Natural killer cell (primary cell): ENCODE measurements around the gene LENG9. TPM values are rescaled to one million over a fixed set of nuclear protein-coding genes. Genes with fewer than 3 reads are reported as not detected.

Experiments
- ATAC-seq, 3 donors: fragments of 150-1000 bp in 2 of 3; fragments of 200-7000 bp in 1 of 3; cut with Tn5 transposase; 1 replicate in 1 of 3; 2 replicates in 2 of 3; pipeline ENCODE4 v1.10.0; 2021; ENCODE audit warnings: mild to moderate bottlenecking in 2 of 3, moderate library complexity in 2 of 3
- DNase-seq, 2 donors: peaks; one replicate each; pipeline versions ENCODE4 v3.0.0 to v3.0.0-alpha.2; 2013 to 2021; ENCODE audit warnings: mixed read lengths in 1 of 2
- H3K27ac ChIP-seq: one replicate; pipeline ENCODE4 v1.5.1; 2013; ENCODE audit warnings: mild to moderate bottlenecking, low read length
- H3K27me3 ChIP-seq: one replicate; pipeline ENCODE4 v1.6.1; 2013; ENCODE audit warnings: low read length; ENCODE audit not compliant: control insufficient read depth, insufficient read depth
- H3K36me3 ChIP-seq: one replicate; pipeline ENCODE4 v1.6.1; 2013; ENCODE audit warnings: low read length; ENCODE audit not compliant: control insufficient read depth, insufficient read depth
- H3K4me1 ChIP-seq: one replicate; pipeline ENCODE4 v1.6.1; 2013; ENCODE audit warnings: low read length; ENCODE audit not compliant: control insufficient read depth, insufficient read depth
- H3K4me3 ChIP-seq: one replicate; pipeline ENCODE4 v1.5.1; 2013; ENCODE audit warnings: low read length
- H3K9me3 ChIP-seq: one replicate; pipeline ENCODE4 v1.6.1; 2013; ENCODE audit warnings: low read length; ENCODE audit not compliant: control insufficient read depth, insufficient read depth
- H3K27ac Mint-ChIP-seq, 2 donors: one replicate each; pipeline ENCODE4 v1.8.0; 2022; ENCODE audit warnings: mild to moderate bottlenecking in 2 of 2, mixed read lengths in 2 of 2, moderate library complexity in 1 of 2
- H3K27me3 Mint-ChIP-seq, 2 donors: one replicate each; pipeline ENCODE4 v1.8.0; 2022; ENCODE audit warnings: low read depth in 2 of 2, mixed read lengths in 2 of 2
- H3K36me3 Mint-ChIP-seq: one replicate; pipeline ENCODE4 v1.8.0; 2022; ENCODE audit warnings: mixed read lengths
- H3K4me1 Mint-ChIP-seq, 2 donors: one replicate each; pipeline ENCODE4 v1.8.0; 2022; ENCODE audit warnings: mixed read lengths in 2 of 2
- H3K4me3 Mint-ChIP-seq: one replicate; pipeline ENCODE4 v1.8.0; 2022; ENCODE audit warnings: mild to moderate bottlenecking, moderate library complexity, mixed read lengths
- H3K9me3 Mint-ChIP-seq, 2 donors: one replicate each; pipeline ENCODE4 v1.8.0; 2022; ENCODE audit warnings: mixed read lengths in 2 of 2
- WGBS: methylation state at CpG from one replicate; pipeline ENCODE4 v1.1.7; 2013; ENCODE audit warnings: missing lambda C conversion rate; ENCODE audit not compliant: insufficient coverage; 5-methylcytosine and 5-hydroxymethylcytosine counted together
- intact Hi-C: fragments of 100-400 bp; cut with micrococcal nuclease; formaldehyde crosslinking; loops from one replicate; pipeline ENCODE4 v1.14.2; 2022
- total RNA-seq, 4 donors: library from RNA; stranded (reverse); fragments of 120-200 nt in 1 of 4; gene quantifications; one replicate each; pipeline versions ENCODE4 v1.2.3 to v1.2.4, GENCODE V29; 2013 to 2022
- TF ChIP-seq, protein P1 (sequence below): fragments of 200-600 bp; IDR thresholded peaks from one replicate; pipeline ENCODE4 v1.8.0; 2022; ENCODE audit warnings: antibody characterized with exemption

The LENG9 gene
- total RNA-seq, 3 donors from 2014 or later (not counting 1 experiment from before 2014, with no cell fraction given), result 3.2 to 5.6 (median 4.3) TPM

DNA sequence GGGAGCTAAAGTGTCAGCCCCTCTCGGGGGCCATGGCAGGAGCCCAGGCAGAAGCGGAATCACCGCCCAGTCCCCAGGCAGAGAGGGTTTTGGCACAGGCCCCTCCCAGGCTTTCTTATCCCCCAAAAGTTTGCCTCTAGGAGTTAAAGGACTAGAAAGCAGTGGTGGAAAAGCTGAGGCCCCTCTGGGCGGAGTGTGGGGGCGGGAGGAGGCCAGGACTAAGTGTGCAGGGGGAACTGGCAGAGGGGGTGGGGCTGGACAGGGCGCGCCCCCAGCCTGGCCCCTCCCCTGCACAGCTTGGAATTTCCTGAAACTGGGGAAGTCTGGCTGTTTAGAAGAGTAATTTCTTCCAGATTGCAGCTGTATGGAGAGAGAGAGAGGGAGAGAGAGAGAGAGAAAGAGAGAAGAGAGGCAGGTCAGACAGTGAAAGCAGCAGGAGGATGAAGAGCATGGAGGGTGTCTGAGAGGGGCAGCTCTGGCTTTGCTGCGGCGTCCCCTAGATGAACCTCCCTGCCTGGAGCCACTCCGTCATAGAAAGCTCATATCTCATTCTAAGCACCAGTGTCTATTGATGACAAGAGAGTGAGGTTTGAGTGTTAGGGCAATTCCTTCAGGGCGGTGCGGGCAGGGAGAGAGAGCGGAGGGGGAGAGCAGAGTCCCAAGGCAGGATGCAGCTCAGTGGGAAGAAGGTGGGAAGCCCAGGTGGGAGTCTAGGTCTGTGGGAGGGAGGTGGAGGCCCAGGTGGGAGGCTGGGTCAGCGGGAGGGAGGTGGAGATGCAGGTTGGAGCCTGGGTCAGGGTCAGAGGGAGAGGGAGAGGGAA is 9.7 kb upstream of the LENG9 start, which contains the start of gene CDC42EP5:
Gene CDC42EP5 (minus strand): TSS at position 226 of the 821 bp plus-strand sequence. CDS start 7,749 bp downstream, outside the sequence.
- ATAC-seq (peak; percentile 27 to 48 (median 46)), DNase-seq (no peak)
- Mint-ChIP-seq H3K36me3 (no peaks in the 10 kb centered on the region), H3K4me1 (peaks cover 0 to 25% of the 10 kb centered on the region in 2 donors), H3K4me3 (peak within 1 kb of the TSS; percentile 2), H3K27ac (peak within 1 kb of the TSS in 1 of 2 donors; percentile 6), H3K27me3 (peaks cover 50 to 55% of the 10 kb centered on the region in 2 donors), H3K9me3 (no peaks in the 10 kb centered on the region)
- no peaks in the 10 kb centered on the region for H3K36me3 ChIP-seq
- peaks cover 17% of the 10 kb centered on the region for H3K4me1 ChIP-seq
- intact Hi-C loops, result loop anchor here (10.0 kb wide), 1 partner anchor 362 kb away; the partner anchor contains the start of gene KIR2DS4
- H3K9me3 ChIP-seq, result no peaks in the 10 kb centered on the region
- TF ChIP-seq, protein P1, sequence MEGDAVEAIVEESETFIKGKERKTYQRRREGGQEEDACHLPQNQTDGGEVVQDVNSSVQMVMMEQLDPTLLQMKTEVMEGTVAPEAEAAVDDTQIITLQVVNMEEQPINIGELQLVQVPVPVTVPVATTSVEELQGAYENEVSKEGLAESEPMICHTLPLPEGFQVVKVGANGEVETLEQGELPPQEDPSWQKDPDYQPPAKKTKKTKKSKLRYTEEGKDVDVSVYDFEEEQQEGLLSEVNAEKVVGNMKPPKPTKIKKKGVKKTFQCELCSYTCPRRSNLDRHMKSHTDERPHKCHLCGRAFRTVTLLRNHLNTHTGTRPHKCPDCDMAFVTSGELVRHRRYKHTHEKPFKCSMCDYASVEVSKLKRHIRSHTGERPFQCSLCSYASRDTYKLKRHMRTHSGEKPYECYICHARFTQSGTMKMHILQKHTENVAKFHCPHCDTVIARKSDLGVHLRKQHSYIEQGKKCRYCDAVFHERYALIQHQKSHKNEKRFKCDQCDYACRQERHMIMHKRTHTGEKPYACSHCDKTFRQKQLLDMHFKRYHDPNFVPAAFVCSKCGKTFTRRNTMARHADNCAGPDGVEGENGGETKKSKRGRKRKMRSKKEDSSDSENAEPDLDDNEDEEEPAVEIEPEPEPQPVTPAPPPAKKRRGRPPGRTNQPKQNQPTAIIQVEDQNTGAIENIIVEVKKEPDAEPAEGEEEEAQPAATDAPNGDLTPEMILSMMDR, result no peak
- no peak within 1 kb of the TSS for H3K27ac ChIP-seq
- peaks cover 28% of the 10 kb centered on the region for H3K27me3 ChIP-seq
- H3K4me3 ChIP-seq, result no peak within 1 kb of the TSS
- WGBS, result 14% methylated on average over 14 of the region's 14 CpGs

DNA sequence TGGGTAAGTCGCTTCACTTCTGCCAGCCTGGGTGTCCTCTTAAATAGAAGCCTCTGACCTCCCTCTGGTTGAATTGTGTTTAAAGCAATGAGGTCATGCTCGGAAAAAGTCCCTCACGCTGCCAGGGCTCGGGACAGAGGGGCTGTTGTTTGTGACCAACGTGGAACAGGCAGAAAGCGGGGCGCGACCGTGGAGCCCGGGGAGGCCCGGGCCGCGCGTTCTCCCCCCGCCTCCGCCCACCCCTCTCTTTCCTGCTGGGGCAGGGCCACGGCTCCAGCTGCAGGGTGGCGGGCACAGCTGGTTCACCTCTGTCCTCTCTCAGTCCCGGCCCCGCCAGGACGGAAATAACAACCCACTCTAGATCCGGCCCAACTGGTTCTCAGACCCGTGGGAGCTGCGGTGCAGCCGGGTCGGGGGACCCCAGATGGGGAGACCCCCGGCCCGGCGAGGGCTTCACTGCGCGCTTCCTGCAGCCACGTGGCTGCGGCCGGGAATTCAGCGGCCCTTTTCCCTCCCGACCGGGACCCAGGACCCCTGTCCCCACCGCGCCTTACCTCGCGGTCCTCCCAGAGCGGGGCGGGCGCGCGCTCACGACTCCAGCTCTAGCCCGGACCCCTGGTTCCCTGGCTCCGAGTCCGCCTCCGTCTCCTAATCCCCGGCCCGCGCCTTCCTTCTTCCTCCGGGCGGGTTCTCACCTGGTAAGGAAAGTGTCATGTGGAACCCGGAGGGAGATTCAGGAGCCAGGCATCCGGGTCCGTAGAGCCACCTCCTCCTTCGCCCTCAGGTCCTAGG is 7.6 kb upstream of the LENG9 start:
- ATAC-seq, result peak in 2 of 3 donors; percentile 55 to 74
- peak overlapping the region in 1 of 2 donors; percentile 55 for H3K27ac Mint-ChIP-seq
- 3% methylated on average over 59 of the region's 60 CpGs for WGBS

DNA sequence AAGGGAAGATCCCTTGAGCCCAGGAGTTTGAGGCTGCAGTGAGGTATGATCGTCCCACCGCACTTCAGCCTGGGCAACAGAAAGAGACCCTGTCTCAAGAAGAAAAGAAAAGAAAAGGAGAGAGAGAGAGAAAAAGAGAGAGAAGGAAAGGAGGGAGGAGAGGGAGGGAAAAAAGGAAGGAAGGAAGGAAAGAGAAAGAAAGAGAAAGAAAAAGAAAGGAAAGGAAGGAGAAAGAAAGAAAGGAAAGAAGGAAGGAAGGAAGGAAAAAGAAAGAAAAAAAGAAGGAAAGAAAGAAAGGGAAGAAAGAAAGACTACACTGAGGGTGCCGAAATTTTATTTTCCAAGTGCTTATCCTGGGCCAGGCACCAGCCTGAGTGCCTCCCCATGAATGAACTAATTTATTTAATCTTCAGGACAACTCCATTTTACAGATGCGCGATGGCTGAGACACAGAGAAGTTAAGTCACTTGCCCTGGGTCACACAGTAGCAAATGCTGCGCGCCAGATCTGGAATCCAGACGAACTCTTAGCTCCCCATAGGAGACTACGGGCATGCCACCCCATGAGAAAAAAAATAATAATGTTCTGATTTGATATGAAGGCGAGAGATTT is 6.8 kb upstream of the LENG9 start:
- no peaks in the 10 kb centered on the region for H3K9me3 Mint-ChIP-seq

More for the DNA sequence above, 7.6 kb upstream of the LENG9 start:
- intact Hi-C loops, result loop anchor here (10.0 kb wide), 1 partner anchor 364 kb away; the partner anchor contains the start of gene KIR2DS4
- no peaks in the 10 kb centered on the region for H3K36me3 ChIP-seq
- peaks cover 31 to 45% of the 10 kb centered on the region in 2 donors for H3K27me3 Mint-ChIP-seq
- H3K4me1 ChIP-seq, result peaks cover 17% of the 10 kb centered on the region
- H3K9me3 Mint-ChIP-seq, result no peaks in the 10 kb centered on the region
- no peak overlapping the region for H3K27ac ChIP-seq
- no peaks in the 10 kb centered on the region for H3K9me3 ChIP-seq
- no peak overlapping the region for H3K4me3 Mint-ChIP-seq
- no peaks in the 10 kb centered on the region for H3K36me3 Mint-ChIP-seq
- TF ChIP-seq, protein P1, result no peak
- H3K4me1 Mint-ChIP-seq, result peaks cover 0 to 25% of the 10 kb centered on the region in 2 donors
- H3K27me3 ChIP-seq, result peaks cover 28% of the 10 kb centered on the region
- peak in 1 of 2 donors; percentile 27 for DNase-seq
- H3K4me3 ChIP-seq, result no peak overlapping the region

More for the DNA sequence above, 6.8 kb upstream of the LENG9 start:
- peaks cover 17% of the 10 kb centered on the region for H3K4me1 ChIP-seq
- H3K36me3 ChIP-seq, result no peaks in the 10 kb centered on the region
- TF ChIP-seq, protein P1, result no peak
- no peak overlapping the region for H3K4me3 Mint-ChIP-seq
- no peak overlapping the region for H3K27ac ChIP-seq
- intact Hi-C loops, result loop anchor here (10.0 kb wide), 1 partner anchor 364 kb away; the partner anchor contains the start of gene KIR2DS4
- peak overlapping the region in 1 of 2 donors; percentile 55 for H3K27ac Mint-ChIP-seq
- ATAC-seq, result no peak
- H3K36me3 Mint-ChIP-seq, result no peaks in the 10 kb centered on the region
- H3K27me3 ChIP-seq, result peaks cover 28% of the 10 kb centered on the region
- 81% methylated on average over 10 of the region's 10 CpGs for WGBS
- H3K4me3 ChIP-seq, result no peak overlapping the region
- no peak for DNase-seq
- peaks cover 31 to 45% of the 10 kb centered on the region in 2 donors for H3K27me3 Mint-ChIP-seq
- no peaks in the 10 kb centered on the region for H3K9me3 ChIP-seq
- peaks cover 0 to 25% of the 10 kb centered on the region in 2 donors for H3K4me1 Mint-ChIP-seq
